Trophoblast cell (in vitro differentiated cells and primary cell): ENCODE data around the gene SLC35F1.
A peak's percentile ranks its signal among the peaks of the same experiment; 100 is the strongest.

Experiments
- DNase-seq, 2 donors: peaks; one replicate each; pipeline ENCODE4 v3.0.0-alpha.2; 2016
- H2AFZ ChIP-seq: 2 replicates; pipeline ENCODE4 v1.6.1; 2013; ENCODE audit warnings: low read length, moderate library complexity, mild to moderate bottlenecking; ENCODE audit not compliant: insufficient read depth, poor library complexity
- H2AK5ac ChIP-seq: 2 replicates; pipeline ENCODE4 v1.6.1; 2013; ENCODE audit warnings: mild to moderate bottlenecking, low read length
- H2BK120ac ChIP-seq: 2 replicates; pipeline ENCODE4 v1.6.1; 2013; ENCODE audit warnings: low read length, mild to moderate bottlenecking, moderate library complexity; ENCODE audit not compliant: insufficient read depth, poor library complexity
- H2BK12ac ChIP-seq: 2 replicates; pipeline ENCODE4 v1.6.1; 2013; ENCODE audit warnings: mild to moderate bottlenecking, low read length, moderate library complexity
- H2BK5ac ChIP-seq: 2 replicates; pipeline ENCODE4 v1.6.1; 2013; ENCODE audit warnings: low read length, low read depth, moderate library complexity, mild to moderate bottlenecking; ENCODE audit not compliant: poor library complexity
- H3K14ac ChIP-seq: 2 replicates; pipeline ENCODE4 v1.6.1; 2013; ENCODE audit warnings: mild to moderate bottlenecking, low read length
- H3K18ac ChIP-seq: 2 replicates; pipeline ENCODE4 v1.6.1; 2013; ENCODE audit warnings: mild to moderate bottlenecking, low read length
- H3K23ac ChIP-seq: 2 replicates; pipeline ENCODE4 v1.6.1; 2013; ENCODE audit warnings: low read length
- H3K27ac ChIP-seq: 2 replicates; pipeline ENCODE4 v1.5.1; 2013; ENCODE audit warnings: low read depth, mild to moderate bottlenecking, inconsistent platforms, low read length, moderate library complexity
- H3K27me3 ChIP-seq: 2 replicates; pipeline ENCODE4 v1.6.1; 2013; ENCODE audit warnings: inconsistent platforms, mild to moderate bottlenecking, low read length, moderate library complexity; ENCODE audit not compliant: insufficient read depth
- H3K36me3 ChIP-seq, 2 experiments: 1 replicate in 1 of 2; 2 replicates in 1 of 2; pipeline ENCODE4 v1.6.1; 2013; ENCODE audit warnings: low read length in 2 of 2, mild to moderate bottlenecking in 2 of 2, moderate library complexity in 1 of 2; ENCODE audit not compliant: insufficient read depth in 2 of 2, control insufficient read depth in 1 of 2
- H3K4ac ChIP-seq: 2 replicates; pipeline ENCODE4 v1.6.1; 2013; ENCODE audit warnings: low read depth, mild to moderate bottlenecking, low read length, moderate library complexity
- H3K4me1 ChIP-seq, 2 experiments: 1 replicate in 1 of 2; 2 replicates in 1 of 2; pipeline ENCODE4 v1.6.1; 2013; ENCODE audit warnings: low read length in 2 of 2, mild to moderate bottlenecking in 2 of 2, moderate library complexity in 1 of 2; ENCODE audit not compliant: insufficient read depth in 2 of 2, control insufficient read depth in 1 of 2
- H3K4me2 ChIP-seq: 2 replicates; pipeline ENCODE4 v1.6.1; 2013; ENCODE audit warnings: inconsistent platforms, mild to moderate bottlenecking, low read length, moderate library complexity
- H3K4me3 ChIP-seq: 2 replicates; pipeline ENCODE4 v1.5.1; 2013; ENCODE audit warnings: mild to moderate bottlenecking, low read depth, low read length, inconsistent platforms
- H3K79me1 ChIP-seq: one replicate; pipeline ENCODE4 v1.6.1; 2013; ENCODE audit warnings: low read length
- H3K79me2 ChIP-seq: 2 replicates; pipeline ENCODE4 v1.6.1; 2013; ENCODE audit warnings: low read length, mild to moderate bottlenecking; ENCODE audit not compliant: control insufficient read depth, insufficient read depth, poor library complexity
- H3K9ac ChIP-seq: 2 replicates; pipeline ENCODE4 v1.6.1; 2013; ENCODE audit warnings: mild to moderate bottlenecking, low read length
- H3K9me3 ChIP-seq: 2 replicates; pipeline ENCODE4 v1.6.1; 2013; ENCODE audit warnings: low read depth, mild to moderate bottlenecking, control low read depth, inconsistent platforms, low read length; ENCODE audit not compliant: insufficient read depth
- H4K12ac ChIP-seq: 2 replicates; pipeline ENCODE4 v1.6.1; 2013; ENCODE audit warnings: low read depth, mild to moderate bottlenecking, low read length, moderate library complexity
- H4K8ac ChIP-seq: 2 replicates; pipeline ENCODE4 v1.6.1; 2013; ENCODE audit warnings: low read depth, mild to moderate bottlenecking, low read length, moderate library complexity
- H4K91ac ChIP-seq: one replicate; pipeline ENCODE4 v1.6.1; 2013; ENCODE audit warnings: low read depth, mild to moderate bottlenecking, low read length, moderate library complexity
- WGBS: extraction: QIAGEN DNeasy Blood & Tissue Kit; methylation state at CpG from one replicate; pipeline ENCODE4 v1.1.7; 2013; ENCODE audit warnings: missing lambda C conversion rate; ENCODE audit not compliant: insufficient read length, insufficient coverage; ENCODE audit errors: extremely low coverage; 5-methylcytosine and 5-hydroxymethylcytosine counted together

SLC35F1 gene

GRCh38 chr6:118319894-118320649 lies 413.0 kb downstream of the SLC35F1 start:
- no peak overlapping the region for H3K18ac ChIP-seq
- no peak for DNase-seq
- no peaks in the 10 kb centered on the region for H3K36me3 ChIP-seq
- no peak overlapping the region for H3K23ac ChIP-seq
- no peak overlapping the region for H2BK12ac ChIP-seq
- peak overlapping the region; percentile 32 for H3K4me3 ChIP-seq
- no peak overlapping the region for H2BK120ac ChIP-seq
- H4K91ac ChIP-seq = no peak overlapping the region
- no peak overlapping the region for H4K12ac ChIP-seq
- H2AFZ ChIP-seq = no peak overlapping the region
- no peak overlapping the region for H3K4me2 ChIP-seq
- no peak overlapping the region for H4K8ac ChIP-seq
- no peak overlapping the region for H3K14ac ChIP-seq
- no peaks in the 10 kb centered on the region for H3K79me2 ChIP-seq
- H3K9me3 ChIP-seq = no peaks in the 10 kb centered on the region
- H3K27me3 ChIP-seq = no peaks in the 10 kb centered on the region
- H2AK5ac ChIP-seq = no peak overlapping the region
- no CpG with 5 or more reads among the region's 5 CpGs for WGBS
- no peak overlapping the region for H3K9ac ChIP-seq
- H3K27ac ChIP-seq = no peak overlapping the region
- no peak overlapping the region for H3K4ac ChIP-seq
- no peaks in the 10 kb centered on the region for H3K79me1 ChIP-seq
- peaks cover 2 to 7% of the 10 kb centered on the region in 2 experiments for H3K4me1 ChIP-seq
- H2BK5ac ChIP-seq = no peak overlapping the region

- no peak for DNase-seq
- H3K79me1 ChIP-seq = peaks cover 1% of the 10 kb centered on the region
- no peak overlapping the region for H3K4ac ChIP-seq
- WGBS = no CpG with 5 or more reads among the region's 2 CpGs
- no peak overlapping the region for H3K27ac ChIP-seq
- no peak overlapping the region for H2BK12ac ChIP-seq
- H4K8ac ChIP-seq = no peak overlapping the region
- H2BK5ac ChIP-seq = no peak overlapping the region
- no peak overlapping the region for H2BK120ac ChIP-seq
- H3K27me3 ChIP-seq = no peaks in the 10 kb centered on the region
- H3K79me2 ChIP-seq = no peaks in the 10 kb centered on the region
- H3K18ac ChIP-seq = no peak overlapping the region
- peaks cover 8 to 9% of the 10 kb centered on the region in 2 experiments for H3K4me1 ChIP-seq
- no peaks in the 10 kb centered on the region for H3K9me3 ChIP-seq
- H4K91ac ChIP-seq = no peak overlapping the region
- no peak overlapping the region for H3K23ac ChIP-seq
- no peak overlapping the region for H3K14ac ChIP-seq
- no peaks in the 10 kb centered on the region for H3K36me3 ChIP-seq
- no peak overlapping the region for H3K4me2 ChIP-seq
- no peak overlapping the region for H2AFZ ChIP-seq
- no peak overlapping the region for H3K9ac ChIP-seq
- H4K12ac ChIP-seq = no peak overlapping the region
- no peak overlapping the region for H3K4me3 ChIP-seq
- no peak overlapping the region for H2AK5ac ChIP-seq
These were observed 413.6 kb downstream of the SLC35F1 start for GRCh38 chr6:118320652-118321051.

GRCh38 chr6:118324116-118324515 lies 417.1 kb downstream of the SLC35F1 start:
- no peak overlapping the region for H2BK120ac ChIP-seq
- no peak overlapping the region for H3K4me3 ChIP-seq
- no peak overlapping the region for H2AFZ ChIP-seq
- no peaks in the 10 kb centered on the region for H3K9me3 ChIP-seq
- no peaks in the 10 kb centered on the region for H3K36me3 ChIP-seq
- no peak overlapping the region for H3K4ac ChIP-seq
- H3K9ac ChIP-seq = no peak overlapping the region
- H3K23ac ChIP-seq = no peak overlapping the region
- no peak overlapping the region for H2AK5ac ChIP-seq
- no peak overlapping the region for H4K91ac ChIP-seq
- DNase-seq = peak; percentile 64 to 77
- H3K18ac ChIP-seq = no peak overlapping the region
- peaks cover 9% of the 10 kb centered on the region in 2 experiments for H3K4me1 ChIP-seq
- H3K79me2 ChIP-seq = no peaks in the 10 kb centered on the region
- no peak overlapping the region for H4K8ac ChIP-seq
- H2BK5ac ChIP-seq = no peak overlapping the region
- no peak overlapping the region for H2BK12ac ChIP-seq
- no peak overlapping the region for H3K4me2 ChIP-seq
- peaks cover 1% of the 10 kb centered on the region for H3K79me1 ChIP-seq
- no peak overlapping the region for H4K12ac ChIP-seq
- no peak overlapping the region for H3K14ac ChIP-seq
- H3K27me3 ChIP-seq = no peaks in the 10 kb centered on the region
- H3K27ac ChIP-seq = no peak overlapping the region
- WGBS = no CpG with 5 or more reads among the region's 5 CpGs

GRCh38 chr6:118325220-118325860 lies 418.3 kb downstream of the SLC35F1 start:
- Histone ChIP-seq H3K79me2 (no peaks in the 10 kb centered on the region), H3K18ac (no peak overlapping the region), H3K14ac (peak overlapping the region; percentile 50), H3K4me2 (no peak overlapping the region), H3K4me1 (peaks cover 9% of the 10 kb centered on the region in 2 experiments), H3K9me3 (no peaks in the 10 kb centered on the region), H2BK120ac (no peak overlapping the region), H2AK5ac (no peak overlapping the region), H3K27me3 (no peaks in the 10 kb centered on the region), H3K36me3 (no peaks in the 10 kb centered on the region), H2AFZ (no peak overlapping the region), H3K9ac (no peak overlapping the region), H3K4me3 (no peak overlapping the region), H4K12ac (no peak overlapping the region), H3K4ac (no peak overlapping the region), H3K27ac (no peak overlapping the region), H3K23ac (no peak overlapping the region), H4K91ac (no peak overlapping the region), H4K8ac (no peak overlapping the region), H3K79me1 (peaks cover 1% of the 10 kb centered on the region), H2BK5ac (no peak overlapping the region), H2BK12ac (no peak overlapping the region)
- WGBS = no CpG with 5 or more reads among the region's 10 CpGs
- no peak for DNase-seq
